ENCODE results near the gene OVCH1.

- TF ChIP-seq, protein P1, sequence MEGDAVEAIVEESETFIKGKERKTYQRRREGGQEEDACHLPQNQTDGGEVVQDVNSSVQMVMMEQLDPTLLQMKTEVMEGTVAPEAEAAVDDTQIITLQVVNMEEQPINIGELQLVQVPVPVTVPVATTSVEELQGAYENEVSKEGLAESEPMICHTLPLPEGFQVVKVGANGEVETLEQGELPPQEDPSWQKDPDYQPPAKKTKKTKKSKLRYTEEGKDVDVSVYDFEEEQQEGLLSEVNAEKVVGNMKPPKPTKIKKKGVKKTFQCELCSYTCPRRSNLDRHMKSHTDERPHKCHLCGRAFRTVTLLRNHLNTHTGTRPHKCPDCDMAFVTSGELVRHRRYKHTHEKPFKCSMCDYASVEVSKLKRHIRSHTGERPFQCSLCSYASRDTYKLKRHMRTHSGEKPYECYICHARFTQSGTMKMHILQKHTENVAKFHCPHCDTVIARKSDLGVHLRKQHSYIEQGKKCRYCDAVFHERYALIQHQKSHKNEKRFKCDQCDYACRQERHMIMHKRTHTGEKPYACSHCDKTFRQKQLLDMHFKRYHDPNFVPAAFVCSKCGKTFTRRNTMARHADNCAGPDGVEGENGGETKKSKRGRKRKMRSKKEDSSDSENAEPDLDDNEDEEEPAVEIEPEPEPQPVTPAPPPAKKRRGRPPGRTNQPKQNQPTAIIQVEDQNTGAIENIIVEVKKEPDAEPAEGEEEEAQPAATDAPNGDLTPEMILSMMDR (IDR thresholded peaks at IDR 0.05) = no peak
- TF ChIP-seq POLR2A (IDR thresholded peaks at IDR 0.05) = no peak
Observed at GRCh38 chr12:29505122-29505521, 7.6 kb upstream of the OVCH1 start.
